HepG2 (cell line): ENCODE measurements around the gene TSNAXIP1.

ENCODE experiments used
- ZNF3 ChIP-seq: IDR thresholded peaks from 2 replicates; pipeline ENCODE4 v1.7.0; 2017; ENCODE audit warnings: inconsistent platforms
- TF ChIP-seq, protein P1 (sequence below): sonication (generic); formaldehyde crosslinking; IDR thresholded peaks from 2 replicates; pipeline ENCODE4 v1.4.0; 2020; ENCODE audit warnings: missing genetic modification reagents

DNA sequence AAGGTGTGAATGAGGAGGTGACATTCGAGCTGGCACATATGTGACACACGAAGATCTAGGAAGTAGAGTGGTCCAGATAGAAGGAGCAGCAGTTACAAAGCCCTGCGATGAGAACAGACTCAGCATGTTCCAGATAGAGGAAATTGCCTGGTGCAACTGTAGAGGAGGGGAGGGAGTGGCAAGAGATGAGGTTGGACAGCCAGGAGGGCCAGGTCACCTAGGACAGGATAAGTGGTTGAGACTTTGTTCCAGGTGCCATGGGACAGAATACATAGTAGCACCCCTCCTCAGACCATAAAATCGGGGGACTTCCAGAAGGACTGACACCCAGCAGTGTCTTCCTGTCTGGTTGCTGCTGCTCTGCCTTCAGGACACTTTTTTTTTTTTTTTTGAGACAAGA, 51.8 kb downstream of the TSNAXIP1 start:
- TF ChIP-seq ZNF3 (CRISPR knock-in tag): no peak
- TF ChIP-seq, protein P1, sequence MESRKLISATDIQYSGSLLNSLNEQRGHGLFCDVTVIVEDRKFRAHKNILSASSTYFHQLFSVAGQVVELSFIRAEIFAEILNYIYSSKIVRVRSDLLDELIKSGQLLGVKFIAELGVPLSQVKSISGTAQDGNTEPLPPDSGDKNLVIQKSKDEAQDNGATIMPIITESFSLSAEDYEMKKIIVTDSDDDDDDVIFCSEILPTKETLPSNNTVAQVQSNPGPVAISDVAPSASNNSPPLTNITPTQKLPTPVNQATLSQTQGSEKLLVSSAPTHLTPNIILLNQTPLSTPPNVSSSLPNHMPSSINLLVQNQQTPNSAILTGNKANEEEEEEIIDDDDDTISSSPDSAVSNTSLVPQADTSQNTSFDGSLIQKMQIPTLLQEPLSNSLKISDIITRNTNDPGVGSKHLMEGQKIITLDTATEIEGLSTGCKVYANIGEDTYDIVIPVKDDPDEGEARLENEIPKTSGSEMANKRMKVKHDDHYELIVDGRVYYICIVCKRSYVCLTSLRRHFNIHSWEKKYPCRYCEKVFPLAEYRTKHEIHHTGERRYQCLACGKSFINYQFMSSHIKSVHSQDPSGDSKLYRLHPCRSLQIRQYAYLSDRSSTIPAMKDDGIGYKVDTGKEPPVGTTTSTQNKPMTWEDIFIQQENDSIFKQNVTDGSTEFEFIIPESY (CRISPR knock-in tag): no peak
